ENCODE results near the gene HNRNPH3. TPM values are rescaled to one million over a fixed set of nuclear protein-coding genes. Genes with fewer than 3 reads are reported as not detected.
"Not testable (repeated sequence)": the region's sequence is repeated elsewhere in the genome, so short reads cannot be mapped to it uniquely, and the experiment has no call there.

The HNRNPH3 gene
- total RNA-seq, 2 experiments from 2014 or later, result 132 to 138 TPM

GRCh38 chr10:68314930-68315329 is 16.9 kb upstream of the HNRNPH3 start:
- not testable (repeated sequence) for ATAC-seq (ENCODE audit: low read depth); H3K4me3 Mint-ChIP-seq; H3K27ac Mint-ChIP-seq; H3K27me3 Mint-ChIP-seq; DNase-seq
- Mint-ChIP-seq H3K36me3 (peaks cover 13% of the 10 kb centered on the region), H3K9me3 (peaks cover 11% of the 10 kb centered on the region), H3K4me1 (peaks cover 13% of the 10 kb centered on the region)
- POLR2A ChIA-PET, result interaction anchor here (5.7 kb wide), 1 partner anchor 17 kb away, joined by 60 read pairs; the partner anchor contains the start of genes HNRNPH3 and PBLD

DNA sequence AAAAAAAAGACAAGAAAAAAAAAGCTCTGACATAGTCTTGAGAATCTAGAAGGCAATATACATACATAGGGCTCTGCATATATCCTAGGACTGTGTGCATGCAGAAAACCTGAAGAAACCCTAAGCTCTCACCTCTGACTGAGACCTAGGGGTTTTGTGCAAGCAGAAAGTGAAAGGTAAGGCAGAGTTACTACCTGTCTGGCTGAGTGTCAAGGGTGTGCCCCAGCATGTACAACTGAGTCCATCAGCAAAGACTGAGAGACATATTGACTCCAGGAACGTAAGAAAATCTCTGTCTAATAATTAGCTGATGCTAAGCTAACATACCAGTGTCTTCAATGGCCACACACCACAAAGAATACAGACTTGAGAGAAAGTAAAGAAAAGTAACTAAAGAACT is 16.3 kb upstream of the HNRNPH3 start:
- Mint-ChIP-seq H3K4me3 (no peak overlapping the region), H3K36me3 (peaks cover 15% of the 10 kb centered on the region), H3K27me3 (no peaks in the 10 kb centered on the region), H3K9me3 (peaks cover 11% of the 10 kb centered on the region), H3K4me1 (peaks cover 13% of the 10 kb centered on the region), H3K27ac (no peak overlapping the region)
- no peak for DNase-seq
- no peak for ATAC-seq (ENCODE audit: low read depth)
- POLR2A ChIA-PET, result interaction anchor here (0.6 to 5.7 kb wide), 3 partner anchors 10 to 430 kb away, joined by 4 to 60 read pairs (median 6); partner anchors contain the start of genes HNRNPH3 and PBLD

- Mint-ChIP-seq H3K4me3 (no peak overlapping the region), H3K9me3 (peaks cover 11% of the 10 kb centered on the region), H3K4me1 (peaks cover 16% of the 10 kb centered on the region), H3K27me3 (no peaks in the 10 kb centered on the region), H3K27ac (no peak overlapping the region), H3K36me3 (peaks cover 15% of the 10 kb centered on the region)
- ATAC-seq (ENCODE audit: low read depth) (no peak), DNase-seq (no peak)
- POLR2A ChIA-PET, result interaction anchor here (0.5 to 2.4 kb wide), 4 partner anchors 13 to 433 kb away, joined by 3 to 11 read pairs (median 4); partner anchors contain the start of genes HNRNPH3 and PBLD
Measured at GRCh38 chr10:68318331-68319059, 13.4 kb upstream of the HNRNPH3 start.

DNA sequence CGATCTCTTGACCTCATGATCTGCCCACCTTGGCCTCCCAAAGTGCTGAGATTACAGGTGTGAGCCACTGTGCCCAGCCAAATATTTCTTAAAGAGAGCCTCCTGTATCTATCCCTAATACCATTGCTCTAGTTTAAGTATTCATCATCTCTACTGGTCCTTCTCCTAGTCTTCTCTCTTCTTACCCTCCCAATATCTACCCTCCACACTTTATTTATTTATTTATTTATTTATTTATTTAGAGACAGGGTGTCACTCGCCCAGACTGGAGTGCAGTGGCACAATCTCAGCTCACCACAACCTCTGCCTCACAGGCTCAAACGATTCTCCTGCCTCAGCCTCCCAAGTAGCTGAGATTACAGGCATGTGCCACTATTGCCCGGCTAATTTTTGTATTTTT is 7.5 kb upstream of the HNRNPH3 start:
- H3K4me1 Mint-ChIP-seq; H3K9me3 Mint-ChIP-seq; H3K27me3 Mint-ChIP-seq; DNase-seq; H3K4me3 Mint-ChIP-seq; ATAC-seq (ENCODE audit: low read depth); H3K27ac Mint-ChIP-seq; H3K36me3 Mint-ChIP-seq: not testable (repeated sequence)
- POLR2A ChIA-PET, result interaction anchor here (1.2 kb wide), 1 partner anchor 7 kb away, joined by 3 read pairs; the partner anchor contains the start of gene HNRNPH3

GRCh38 chr10:68327889-68328786 is 3.7 kb upstream of the HNRNPH3 start:
- DNase-seq (no peak), ATAC-seq (ENCODE audit: low read depth) (no peak)
- Mint-ChIP-seq H3K9me3 (no peaks in the 10 kb centered on the region), H3K36me3 (peaks cover 9% of the 10 kb centered on the region), H3K4me3 (peak overlapping the region; percentile 67), H3K4me1 (peaks cover 14% of the 10 kb centered on the region), H3K27me3 (no peaks in the 10 kb centered on the region), H3K27ac (no peak overlapping the region)
- POLR2A ChIA-PET, result interaction anchor here (0.7 kb wide), 1 partner anchor 43 kb away, joined by 4 read pairs; no protein-coding TSS in a partner anchor

DNA sequence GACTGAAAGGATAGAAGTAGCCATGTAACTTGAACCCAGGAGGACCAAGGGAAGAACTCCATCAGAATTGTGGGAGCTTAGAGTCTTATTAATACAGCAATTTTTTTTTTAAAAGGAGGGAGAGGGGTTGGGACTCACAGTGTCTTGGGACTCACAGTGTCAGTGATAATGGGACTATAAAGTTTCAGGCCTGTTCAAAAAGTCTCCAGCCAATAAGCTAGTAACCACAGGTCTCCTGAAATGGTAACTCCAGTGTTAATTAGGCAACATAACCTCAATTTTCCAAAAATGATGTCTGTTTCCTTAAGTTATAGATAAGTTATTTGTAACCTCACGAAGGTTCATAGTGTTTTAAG is 2.4 kb upstream of the HNRNPH3 start:
- DNase-seq, result no peak
- no peaks in the 10 kb centered on the region for H3K27me3 Mint-ChIP-seq
- H3K4me3 Mint-ChIP-seq, result no peak overlapping the region
- H3K36me3 Mint-ChIP-seq, result peaks cover 19% of the 10 kb centered on the region
- no peak overlapping the region for H3K27ac Mint-ChIP-seq
- no peak for ATAC-seq (ENCODE audit: low read depth)
- POLR2A ChIA-PET, result interaction anchor here (1.4 to 4.6 kb wide), 2 partner anchors 16 to 480 kb away, joined by 3 to 60 read pairs; no protein-coding TSS in a partner anchor
- no peaks in the 10 kb centered on the region for H3K9me3 Mint-ChIP-seq
- H3K4me1 Mint-ChIP-seq, result peaks cover 21% of the 10 kb centered on the region

DNA sequence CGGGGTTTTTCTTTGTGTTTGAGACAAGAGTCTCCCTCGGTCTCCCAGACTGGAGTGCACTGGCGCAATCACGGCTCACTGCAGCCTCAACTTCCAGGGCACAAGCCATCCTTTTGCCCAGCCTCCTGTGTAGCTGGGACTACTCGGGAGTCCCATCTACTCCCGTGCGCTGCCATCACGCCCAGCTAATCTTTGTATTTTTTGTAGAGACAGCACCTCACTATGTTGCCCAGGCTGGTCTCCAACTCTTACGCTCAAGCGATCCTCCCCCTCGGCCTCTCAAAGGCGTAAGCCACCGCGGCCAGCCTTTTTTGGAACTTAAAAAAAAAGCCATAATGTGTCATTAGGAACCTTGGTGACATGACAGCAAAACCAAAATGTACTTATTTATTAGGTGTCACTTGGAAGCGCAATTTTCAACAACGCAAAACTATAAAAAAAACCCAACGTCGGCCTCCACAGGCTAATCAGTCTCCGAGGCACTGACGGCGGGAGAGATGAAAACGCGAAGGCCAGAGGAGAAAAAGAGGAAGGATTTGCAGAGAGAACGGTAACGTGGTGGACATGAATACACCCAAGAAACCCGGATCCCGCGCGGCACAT is 911 bp upstream of the HNRNPH3 start:
- DNase-seq, result no peak
- Mint-ChIP-seq H3K9me3 (no peaks in the 10 kb centered on the region), H3K4me3 (peak overlapping the region; percentile 99), H3K27me3 (no peaks in the 10 kb centered on the region), H3K36me3 (peaks cover 23% of the 10 kb centered on the region), H3K27ac (peak overlapping the region; percentile 100), H3K4me1 (peaks cover 33% of the 10 kb centered on the region)
- POLR2A ChIA-PET, result interaction anchor here (0.8 to 4.6 kb wide), 14 partner anchors 8 to 570 kb away, joined by 3 to 60 read pairs (median 5); partner anchors contain the start of genes CCAR1, DNAJC12 and RUFY2
- no peak for ATAC-seq (ENCODE audit: low read depth)

DNA sequence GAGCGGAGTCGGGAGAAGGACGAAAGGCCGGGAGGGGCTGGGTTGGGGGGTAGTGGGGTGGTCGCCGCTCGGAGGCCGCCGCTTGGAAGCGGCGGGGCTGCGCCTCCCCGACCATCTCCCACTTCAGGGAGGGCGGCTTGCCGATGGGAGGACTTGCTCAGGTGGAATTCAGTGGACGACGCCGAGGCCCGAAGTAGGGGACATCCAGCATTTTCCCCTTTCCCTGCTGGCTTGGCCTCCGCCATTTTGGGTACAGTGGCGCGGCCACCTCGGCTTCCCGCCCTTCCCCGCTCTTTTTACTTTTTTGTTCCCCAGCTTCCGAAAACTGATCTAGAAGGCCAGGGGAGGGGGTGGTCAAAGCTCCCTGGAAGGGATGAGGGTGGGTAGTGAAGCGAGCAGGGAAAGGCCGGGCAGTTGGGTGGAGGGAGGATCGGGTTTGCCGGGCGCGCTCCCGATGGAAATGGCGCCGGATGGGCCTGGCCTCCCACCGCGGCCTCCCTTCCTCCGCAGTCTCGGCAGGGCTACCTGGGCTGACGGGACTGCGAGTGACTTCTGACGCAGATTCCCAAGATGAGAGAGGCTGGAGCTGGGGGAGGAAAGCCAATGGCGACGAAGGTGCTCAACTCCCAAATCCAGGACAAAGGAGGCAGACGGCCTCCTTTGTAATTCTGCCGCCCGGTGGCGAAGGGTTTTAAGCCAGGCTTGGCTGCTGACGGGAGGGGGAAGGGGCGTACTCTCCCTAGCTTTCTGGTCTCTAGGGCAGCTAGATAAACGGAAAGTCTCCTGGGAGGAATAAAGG is 594 bp downstream of the HNRNPH3 start, which contains the start of gene PBLD:
TSS of gene PBLD (minus strand) at position 670 of the 799 bp plus-strand sequence. CDS start 26,084 bp downstream, outside the sequence.
- no peaks in the 10 kb centered on the region for H3K9me3 Mint-ChIP-seq
- peaks cover 44% of the 10 kb centered on the region for H3K4me1 Mint-ChIP-seq
- ATAC-seq (ENCODE audit: low read depth), result peak; percentile 19
- POLR2A ChIA-PET, result interaction anchor here (0.6 to 4.6 kb wide), 31 partner anchors 9 to 667 kb away, joined by 3 to 60 read pairs (median 4); partner anchors contain the start of genes CCAR1, DNAJC12, HERC4 and RUFY2
- H3K36me3 Mint-ChIP-seq, result peaks cover 29% of the 10 kb centered on the region
- no peaks in the 10 kb centered on the region for H3K27me3 Mint-ChIP-seq
- peak; percentile 79 for DNase-seq
- peak within 1 kb of the TSS; percentile 100 for H3K27ac Mint-ChIP-seq
- peak within 1 kb of the TSS; percentile 99 for H3K4me3 Mint-ChIP-seq

DNA sequence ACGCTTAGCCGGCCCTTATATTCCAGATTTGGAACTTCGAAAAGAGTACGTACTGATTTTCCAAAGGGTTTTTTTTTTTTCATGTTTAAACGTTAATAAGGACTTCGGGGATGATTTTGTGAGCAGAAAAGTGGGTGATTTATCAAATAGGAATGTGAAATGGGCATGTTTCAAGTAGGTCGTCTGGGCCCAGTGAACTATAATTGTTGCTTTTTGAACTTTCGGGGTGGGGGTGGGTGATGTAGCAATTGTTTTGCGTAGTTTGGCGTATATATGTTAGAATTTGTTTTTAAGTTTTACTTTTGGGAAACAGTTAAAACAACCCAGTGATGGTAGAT is 1.2 kb downstream of the HNRNPH3 start:
- Mint-ChIP-seq H3K36me3 (peaks cover 32% of the 10 kb centered on the region), H3K4me3 (peak overlapping the region; percentile 99), H3K27ac (peak overlapping the region; percentile 100), H3K4me1 (peaks cover 49% of the 10 kb centered on the region), H3K27me3 (no peaks in the 10 kb centered on the region), H3K9me3 (no peaks in the 10 kb centered on the region)
- DNase-seq, result no peak
- no peak for ATAC-seq (ENCODE audit: low read depth)
- POLR2A ChIA-PET, result interaction anchor here (0.6 to 4.6 kb wide), 11 partner anchors 14 to 568 kb away, joined by 3 to 60 read pairs (median 5); partner anchors contain the start of gene RUFY2

- DNase-seq (no peak), ATAC-seq (ENCODE audit: low read depth) (no peak)
- Mint-ChIP-seq H3K9me3 (no peaks in the 10 kb centered on the region), H3K36me3 (peaks cover 34% of the 10 kb centered on the region), H3K4me3 (peak overlapping the region; percentile 99), H3K27ac (peak overlapping the region; percentile 100), H3K27me3 (no peaks in the 10 kb centered on the region), H3K4me1 (peaks cover 48% of the 10 kb centered on the region)
- POLR2A ChIA-PET, result interaction anchor here (0.5 to 4.6 kb wide), 8 partner anchors 13 to 569 kb away, joined by 3 to 60 read pairs (median 6); partner anchors contain the start of gene RUFY2
Measured at GRCh38 chr10:68333440-68334431, 1.9 kb downstream of the HNRNPH3 start.

Data from activated naive CD8-positive, alpha-beta T cell treated with anti-CD3 and anti-CD28 coated beads, Interleukin-2, amount 10 ng/mL, durations not matched to agents 7 days and 5 days (primary cell).